SKM-1 (cell line): Measurements from ENCODE around the gene OR14A2.
A peak's percentile ranks its signal among the peaks of the same experiment; 100 is the strongest.
"Not testable (repeated sequence)": the region's sequence is repeated elsewhere in the genome, so short reads cannot be mapped to it uniquely, and the experiment has no call there.

Experiments used
- DNase-seq: peaks from one replicate; lab custom pipeline; 2025; ENCODE audit not compliant: unreplicated experiment; lab: John Stamatoyannopoulos, UW

OR14A2 gene

GRCh38 chr1:247748041-247748440 is at the start of gene OR14A2:
Gene OR14A2, minus strand, starts transcription at chr1:247748141.
- DNase-seq: no peak

- DNase-seq: no peak
Measured at GRCh38 chr1:247797518-247797917, 49.6 kb upstream of the OR14A2 start.

GRCh38 chr1:247769603-247770002 is 21.7 kb upstream of the OR14A2 start:
- no peak for DNase-seq

GRCh38 chr1:247760456-247760855 is 12.5 kb upstream of the OR14A2 start, which contains the start of gene OR1C1:
Gene OR1C1, minus strand, starts transcription at chr1:247760556. Its CDS starts 2,150 bp downstream, at chr1:247758406.
- DNase-seq: no peak

GRCh38 chr1:247754311-247754710 is 6.4 kb upstream of the OR14A2 start:
- DNase-seq: not testable (repeated sequence)

GRCh38 chr1:247749870-247750269 is 1.9 kb upstream of the OR14A2 start:
- no peak for DNase-seq

- DNase-seq: no peak
Measured at GRCh38 chr1:247747616-247748015, 325 bp downstream of the OR14A2 start.

GRCh38 chr1:247746391-247746935 is 1.5 kb downstream of the OR14A2 start:
- no peak for DNase-seq

- not testable (repeated sequence) for DNase-seq
Measured at GRCh38 chr1:247742215-247742760, 5.7 kb downstream of the OR14A2 start.

GRCh38 chr1:247741756-247742155 is 6.2 kb downstream of the OR14A2 start:
- DNase-seq: no peak

GRCh38 chr1:247740721-247741120 is 7.2 kb downstream of the OR14A2 start:
- no peak for DNase-seq

GRCh38 chr1:247738315-247738714 is 9.6 kb downstream of the OR14A2 start, which contains the start of gene OR14K1:
Gene OR14K1, plus strand, starts transcription at chr1:247738615. Its CDS starts 0 bp downstream, at chr1:247738615.
- DNase-seq: no peak

- DNase-seq: no peak
Measured at GRCh38 chr1:247721222-247721621, 26.7 kb downstream of the OR14A2 start.

GRCh38 chr1:247716546-247716945 is 31.4 kb downstream of the OR14A2 start, which contains the start of gene OR6F1:
Gene OR6F1, minus strand, starts transcription at chr1:247716646. Its CDS starts 3,891 bp downstream, at chr1:247712755.
- DNase-seq: no peak

GRCh38 chr1:247713753-247714152 is 34.2 kb downstream of the OR14A2 start:
- no peak for DNase-seq

- DNase-seq: not testable (repeated sequence)
Measured at GRCh38 chr1:247710681-247711080, 37.3 kb downstream of the OR14A2 start.

GRCh38 chr1:247701338-247701737 is 46.6 kb downstream of the OR14A2 start:
- no peak for DNase-seq

GRCh38 chr1:247681288-247681897 is 66.5 kb downstream of the OR14A2 start:
- DNase-seq: peak; percentile 89

- DNase-seq: no peak
Measured at GRCh38 chr1:247680171-247680570, 67.8 kb downstream of the OR14A2 start.

- no peak for DNase-seq
Measured at GRCh38 chr1:247679639-247680038, 68.3 kb downstream of the OR14A2 start, which contains the start of gene OR13G1. Gene OR13G1, minus strand, starts transcription at chr1:247679739. Its CDS starts 6,698 bp downstream, at chr1:247673041.
